Activated CD4-positive, alpha-beta memory T cell treated with anti-CD3 and anti-CD28 coated beads, Interleukin-2, amount 10 ng/mL, durations not matched to agents 7 days and 5 days (primary cell): ENCODE results near the gene CNTLN. TPM values are rescaled to one million over a fixed set of nuclear protein-coding genes. Genes with fewer than 3 reads are reported as not detected.

Source experiments
- CTCF ChIA-PET: fragments of 350-600 bp; sonication (Branson Sonifier 250); formaldehyde crosslinking; loops from one replicate; lab custom pipeline; 2021; ENCODE audit warnings: antibody characterized with exemption, inconsistent platforms; lab: Charles Lee
- POLR2A ChIA-PET: fragments of 350-600 bp; sonication (Branson Sonifier 250); formaldehyde crosslinking; loops from one replicate; lab custom pipeline; 2021; ENCODE audit warnings: antibody characterized with exemption; lab: Charles Lee
- DNase-seq: peaks from one replicate; pipeline ENCODE4 v3.0.0-alpha.2; 2020
- H3K27ac Mint-ChIP-seq: one replicate; pipeline ENCODE4 v1.8.0; 2021; ENCODE audit warnings: mild to moderate bottlenecking, mixed read lengths
- H3K27me3 Mint-ChIP-seq: one replicate; pipeline ENCODE4 v1.8.0; 2021; ENCODE audit warnings: mixed read lengths
- H3K36me3 Mint-ChIP-seq: one replicate; pipeline ENCODE4 v1.8.0; 2021; ENCODE audit warnings: low read depth, mixed read lengths
- H3K4me1 Mint-ChIP-seq: one replicate; pipeline ENCODE4 v1.8.0; 2021; ENCODE audit warnings: mixed read lengths
- H3K4me3 Mint-ChIP-seq: one replicate; pipeline ENCODE4 v1.8.0; 2021; ENCODE audit warnings: mild to moderate bottlenecking, mixed read lengths
- H3K9me3 Mint-ChIP-seq: one replicate; pipeline ENCODE4 v1.8.0; 2021; ENCODE audit warnings: mixed read lengths
- total RNA-seq, 2 experiments: library from RNA; stranded (reverse); gene quantifications; one replicate each; pipeline ENCODE4 v1.2.3, GENCODE V29; 2021

CNTLN gene
- total RNA-seq, 2 experiments from 2014 or later: 0.25 to 0.28 TPM

DNA sequence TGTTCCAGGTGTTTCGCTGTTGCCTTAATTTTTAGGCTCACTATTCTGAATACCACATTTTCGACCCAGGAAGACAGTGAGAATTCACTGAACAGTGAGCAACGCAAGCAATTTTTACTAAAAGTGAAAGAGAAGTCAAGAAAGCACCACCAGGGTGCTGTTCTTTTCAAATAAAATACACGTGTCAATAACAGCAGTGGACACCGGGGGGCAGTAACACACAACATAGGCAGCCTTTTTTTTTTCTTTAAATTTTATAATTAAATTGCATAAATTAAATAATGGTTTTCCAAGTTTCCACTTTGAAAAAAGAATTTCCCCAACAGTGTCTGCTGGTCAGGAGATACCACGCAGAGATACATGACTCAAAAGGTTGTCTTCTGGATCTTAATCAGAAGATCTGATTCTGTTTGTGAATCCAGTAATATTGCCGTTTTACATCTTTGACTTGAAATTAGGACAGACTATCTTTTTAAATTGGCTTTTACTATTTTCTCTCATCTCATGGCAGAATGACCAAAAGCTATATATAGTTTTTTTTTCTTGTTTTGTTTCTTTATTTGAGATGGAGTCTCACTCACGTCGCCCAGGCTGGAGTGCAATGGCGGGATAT lies 396.9 kb downstream of the CNTLN start:
- Mint-ChIP-seq H3K4me3 (no peak overlapping the region), H3K4me1 (no peaks in the 10 kb centered on the region), H3K27me3 (no peaks in the 10 kb centered on the region), H3K36me3 (no peaks in the 10 kb centered on the region), H3K9me3 (no peaks in the 10 kb centered on the region), H3K27ac (no peak overlapping the region)
- no peak for DNase-seq
- ChIA-PET CTCF (interaction anchor here (1.2 kb wide), 1 partner anchor 18 kb away, joined by 3 read pairs; no protein-coding TSS in a partner anchor), POLR2A (no interaction called here)

DNA sequence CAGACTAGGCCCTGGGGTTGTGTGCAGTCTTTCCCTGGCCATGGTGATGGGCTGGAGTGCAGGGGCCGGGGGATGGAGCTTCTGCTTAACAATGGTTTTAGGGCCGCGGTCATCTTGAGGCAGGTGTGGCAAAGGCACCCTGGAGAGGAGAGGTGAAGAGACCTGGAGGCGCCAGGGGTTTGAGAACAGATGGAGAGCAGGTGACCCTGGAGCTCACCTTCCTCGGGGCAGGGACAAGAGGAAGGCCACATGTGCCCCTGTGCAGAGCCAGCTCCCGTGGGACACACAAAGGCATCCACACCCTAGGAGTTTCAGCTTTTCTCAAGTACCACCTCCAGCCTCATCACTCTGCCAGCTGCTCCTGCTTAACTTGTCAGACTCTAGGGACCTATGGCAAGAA lies 397.6 kb downstream of the CNTLN start:
- Mint-ChIP-seq H3K4me3 (no peak overlapping the region), H3K4me1 (no peaks in the 10 kb centered on the region), H3K27ac (no peak overlapping the region), H3K36me3 (no peaks in the 10 kb centered on the region), H3K9me3 (no peaks in the 10 kb centered on the region), H3K27me3 (no peaks in the 10 kb centered on the region)
- POLR2A ChIA-PET: no interaction called here
- DNase-seq: no peak
- CTCF ChIA-PET: interaction anchor here (1.2 kb wide), 1 partner anchor 18 kb away, joined by 3 read pairs; no protein-coding TSS in a partner anchor

- Mint-ChIP-seq H3K27me3 (no peaks in the 10 kb centered on the region), H3K36me3 (no peaks in the 10 kb centered on the region), H3K9me3 (peaks cover 2% of the 10 kb centered on the region), H3K4me1 (no peaks in the 10 kb centered on the region), H3K4me3 (no peak overlapping the region), H3K27ac (no peak overlapping the region)
- ChIA-PET POLR2A (no interaction called here), CTCF (no interaction called here)
- DNase-seq: no peak
These were observed 400.3 kb downstream of the CNTLN start for GRCh38 chr9:17535176-17535575.

DNA sequence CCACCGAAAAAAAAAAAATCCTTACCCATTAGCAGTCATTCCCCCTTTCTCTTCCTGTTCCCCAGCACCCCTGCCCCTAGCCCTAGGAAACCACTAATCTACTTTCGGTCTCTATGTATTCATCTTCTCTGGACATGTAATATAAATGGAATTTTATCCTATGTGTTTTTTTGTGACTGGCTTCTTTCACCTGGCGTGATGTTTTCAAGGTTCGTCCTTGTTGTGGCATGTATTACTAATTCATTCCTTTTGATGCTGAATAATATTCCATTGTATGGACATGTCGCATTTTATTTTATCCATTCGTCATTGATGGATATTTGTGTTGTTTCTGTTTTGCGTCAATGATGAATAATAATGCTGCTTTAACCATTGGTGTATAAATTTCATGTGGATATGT lies 401.2 kb downstream of the CNTLN start:
- no peaks in the 10 kb centered on the region for H3K27me3 Mint-ChIP-seq
- no peak for DNase-seq
- no peaks in the 10 kb centered on the region for H3K4me1 Mint-ChIP-seq
- H3K4me3 Mint-ChIP-seq: no peak overlapping the region
- CTCF ChIA-PET: no interaction called here
- H3K36me3 Mint-ChIP-seq: no peaks in the 10 kb centered on the region
- peaks cover 2% of the 10 kb centered on the region for H3K9me3 Mint-ChIP-seq
- POLR2A ChIA-PET: no interaction called here
- no peak overlapping the region for H3K27ac Mint-ChIP-seq

DNA sequence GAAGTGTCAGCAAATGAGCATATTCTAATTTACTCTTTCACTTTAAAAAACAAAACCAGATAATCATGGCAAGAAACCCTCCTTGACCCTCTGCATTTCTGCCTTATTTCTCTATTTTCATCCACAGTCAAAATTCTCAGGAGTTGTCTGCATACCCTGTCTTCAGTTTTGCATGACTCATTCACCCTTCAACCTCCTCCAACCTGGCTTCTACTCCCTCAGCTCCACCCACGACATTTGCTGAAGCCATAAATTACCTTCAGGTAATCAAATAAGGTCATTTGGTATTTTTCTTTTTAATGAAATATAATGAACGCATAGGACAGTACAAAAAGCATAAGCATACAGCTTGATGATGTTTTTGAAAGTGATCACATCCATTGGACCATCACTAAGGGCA lies 416.2 kb downstream of the CNTLN start:
- Mint-ChIP-seq H3K4me1 (no peaks in the 10 kb centered on the region), H3K27me3 (no peaks in the 10 kb centered on the region), H3K4me3 (no peak overlapping the region), H3K36me3 (no peaks in the 10 kb centered on the region), H3K9me3 (peaks cover 3% of the 10 kb centered on the region), H3K27ac (no peak overlapping the region)
- ChIA-PET CTCF (no interaction called here), POLR2A (no interaction called here)
- DNase-seq: no peak
